Keratinocyte (primary cell): ENCODE data around the gene CAPN15.

Experiments used
- CTCF ChIP-seq, 3 experiments: IDR thresholded peaks in 1 of 3; conservative IDR thresholded peaks in 1 of 3; optimal IDR thresholded peaks in 1 of 3; 2 replicates in 2 of 3; 3 replicates in 1 of 3; pipeline versions ENCODE3 to v1.5.1; 2011; ENCODE audit warnings: low read length in 3 of 3, mild to moderate bottlenecking in 3 of 3, moderate library complexity in 2 of 3, control low read depth in 1 of 3, inconsistent platforms in 1 of 3; ENCODE audit not compliant: insufficient read depth in 2 of 3; ENCODE audit errors: extremely low read depth in 1 of 3
- EZH2 ChIP-seq: IDR thresholded peaks from one replicate; pipeline ENCODE4 v1.6.1; 2012; ENCODE audit warnings: inconsistent platforms, mild to moderate bottlenecking, low read length, moderate library complexity

DNA sequence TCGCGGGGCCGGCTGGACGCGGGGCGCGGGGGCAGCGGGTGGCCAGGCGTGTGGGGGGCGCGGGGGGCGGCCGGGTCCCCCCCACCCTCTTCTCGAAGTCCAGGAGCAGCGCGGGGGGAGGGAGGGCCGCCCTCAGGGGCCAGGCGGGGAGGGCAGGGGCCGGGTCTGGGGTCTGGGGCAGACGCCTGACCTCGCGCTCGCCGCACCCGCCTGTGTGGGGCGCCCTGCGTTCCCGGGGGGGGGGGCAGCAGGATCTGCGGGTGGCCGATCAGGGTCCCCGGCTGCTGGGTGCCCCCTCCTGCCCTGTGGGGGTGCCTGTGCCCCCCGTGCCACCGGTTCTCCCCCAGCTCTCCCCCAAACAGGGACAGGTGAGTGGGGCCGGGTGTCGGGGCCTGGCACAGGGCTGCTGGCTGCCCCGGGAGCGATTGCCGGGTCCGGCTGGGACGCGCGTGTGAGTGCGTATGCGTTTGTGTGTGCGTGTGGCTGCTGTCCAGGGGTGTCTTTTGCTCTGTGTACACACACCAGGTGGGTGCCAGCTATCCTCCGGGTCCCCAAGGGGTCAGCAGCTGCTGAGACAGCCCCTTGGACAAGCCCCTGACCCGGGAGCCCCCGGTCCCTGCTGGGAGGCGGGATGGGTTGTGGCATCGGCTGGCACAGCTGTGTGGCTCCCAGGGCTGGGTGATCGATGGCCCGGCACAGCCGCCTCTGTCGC, 33.3 kb downstream of the CAPN15 start:
- TF ChIP-seq CTCF (optimal IDR thresholded peaks at IDR 0.05 in 1 of 3, IDR thresholded peaks at IDR 0.05 in 1 of 3, conservative IDR thresholded peaks at IDR 0.05 in 1 of 3; ENCODE audit: extremely low read depth in 1 of 3, insufficient read depth in 2 of 3, low read length in 3 of 3) (no peak), EZH2 (peak; percentile 92)
